IMR-90 (cell line): ENCODE results near the gene MEF2C. TPM values are rescaled to one million over a fixed set of nuclear protein-coding genes. Genes with fewer than 3 reads are reported as not detected.

Experiments used
- ATAC-seq: fragments of 200-7000 bp; cut with Tn5 transposase; 2 replicates; pipeline ENCODE4 v1.9.1; 2020; ENCODE audit warnings: low read depth, mild to moderate bottlenecking, moderate library complexity
- BruUV-seq: library from RNA; stranded (reverse); fragments of 400-500 nt; replicated peaks from 2 replicates; lab custom pipeline; 2021; lab: Mats Ljungman, UMichigan
- CTCF ChIA-PET: fragments of 300-600 bp; formaldehyde crosslinking; extraction: SDS; loops from one replicate; lab custom pipeline; 2021; ENCODE audit warnings: antibody characterized with exemption; lab: Yijun Ruan, JAX
- POLR2A ChIA-PET: fragments of 300-600 bp; sonication (Branson Sonifier 250); formaldehyde crosslinking; loops from one replicate; lab custom pipeline; 2022; ENCODE audit warnings: antibody characterized with exemption; ENCODE audit not compliant: unreplicated experiment; lab: Charles Lee
- DNase-seq: peaks from one replicate; pipeline ENCODE4 v3.0.0; 2013
- H2AFZ ChIP-seq: replicated peaks from 2 replicates; pipeline ENCODE3; 2013; ENCODE audit warnings: low read length, mild to moderate bottlenecking; ENCODE audit not compliant: poor library complexity
- H2AK5ac ChIP-seq: 2 replicates; pipeline ENCODE4 v1.6.1; 2013; ENCODE audit warnings: low read depth, low read length, inconsistent platforms
- H2AK9ac ChIP-seq: replicated peaks from 2 replicates; pipeline ENCODE3; 2013; ENCODE audit warnings: mild to moderate bottlenecking, low read depth, low read length, moderate library complexity; ENCODE audit not compliant: poor library complexity
- H2BK120ac ChIP-seq: 2 replicates; pipeline ENCODE4 v1.6.1; 2013; ENCODE audit warnings: low read depth, low read length, inconsistent platforms
- H2BK15ac ChIP-seq: 3 replicates; pipeline ENCODE4 v1.6.1; 2013; ENCODE audit warnings: low read depth, low read length, inconsistent platforms
- H2BK20ac ChIP-seq: 2 replicates; pipeline ENCODE4 v1.6.1; 2013; ENCODE audit warnings: low read depth, mild to moderate bottlenecking, inconsistent platforms, low read length, moderate library complexity
- H2BK5ac ChIP-seq: 2 replicates; pipeline ENCODE4 v1.6.1; 2013; ENCODE audit warnings: mild to moderate bottlenecking, low read depth, low read length, inconsistent platforms; ENCODE audit not compliant: poor library complexity, severe bottlenecking
- H3K14ac ChIP-seq: replicated peaks from 2 replicates; pipeline ENCODE4 v1.6.1; 2013; ENCODE audit warnings: low read depth, low read length, inconsistent platforms
- H3K18ac ChIP-seq: 2 replicates; pipeline ENCODE4 v1.6.1; 2013; ENCODE audit warnings: low read depth, low read length, control low read depth
- H3K23ac ChIP-seq: 2 replicates; pipeline ENCODE4 v1.6.1; 2013; ENCODE audit warnings: low read depth, low read length, inconsistent platforms
- H3K27ac ChIP-seq: 2 replicates; pipeline ENCODE4 v1.5.1; 2013; ENCODE audit warnings: mild to moderate bottlenecking, control low read depth, low read length; ENCODE audit not compliant: insufficient read depth
- H3K27me3 ChIP-seq: 2 replicates; pipeline ENCODE4 v1.6.1; 2013; ENCODE audit warnings: low read length; ENCODE audit not compliant: control insufficient read depth, insufficient read depth
- H3K36me3 ChIP-seq: 2 replicates; pipeline ENCODE4 v1.6.1; 2013; ENCODE audit warnings: low read length, mixed read lengths; ENCODE audit not compliant: control insufficient read depth, insufficient read depth
- H3K4ac ChIP-seq: 2 replicates; pipeline ENCODE4 v1.6.1; 2013; ENCODE audit warnings: low read depth, low read length, inconsistent platforms
- H3K4me1 ChIP-seq: 2 replicates; pipeline ENCODE4 v1.6.1; 2013; ENCODE audit warnings: low read length, mixed read lengths; ENCODE audit not compliant: control insufficient read depth, insufficient read depth
- H3K4me2 ChIP-seq: 2 replicates; pipeline ENCODE4 v1.6.1; 2013; ENCODE audit warnings: low read depth, mild to moderate bottlenecking, control low read depth, low read length, moderate library complexity
- H3K4me3 ChIP-seq: 2 replicates; pipeline ENCODE4 v1.5.1; 2013; ENCODE audit warnings: low read depth, mild to moderate bottlenecking, control low read depth, low read length, moderate library complexity; ENCODE audit not compliant: insufficient read depth
- H3K56ac ChIP-seq: 2 replicates; pipeline ENCODE4 v1.6.1; 2013; ENCODE audit warnings: low read length, inconsistent platforms; ENCODE audit not compliant: insufficient read depth; ENCODE audit errors: extremely low read depth
- H3K79me1 ChIP-seq, 2 experiments: 2 replicates each; pipeline ENCODE4 v1.6.1; 2013; ENCODE audit warnings: low read length in 2 of 2, inconsistent platforms in 1 of 2, low read depth in 1 of 2
- H3K9ac ChIP-seq: 2 replicates; pipeline ENCODE4 v1.6.1; 2013; ENCODE audit warnings: low read depth, low read length, control low read depth
- H3K9me1 ChIP-seq: 2 replicates; pipeline ENCODE4 v1.6.1; 2013; ENCODE audit warnings: low read length, inconsistent platforms; ENCODE audit not compliant: insufficient read depth
- H3K9me3 ChIP-seq: 2 replicates; pipeline ENCODE4 v1.6.1; 2013; ENCODE audit warnings: low read length; ENCODE audit not compliant: control insufficient read depth, insufficient read depth
- H4K20me1 ChIP-seq: 2 replicates; pipeline ENCODE4 v1.6.1; 2013; ENCODE audit warnings: low read length, inconsistent platforms; ENCODE audit not compliant: insufficient read depth
- H4K5ac ChIP-seq: 2 replicates; pipeline ENCODE4 v1.6.1; 2013; ENCODE audit warnings: mild to moderate bottlenecking, low read depth, low read length, control low read depth
- H4K8ac ChIP-seq, 2 experiments: 2 replicates each; pipeline ENCODE4 v1.6.1; 2013; ENCODE audit warnings: low read depth in 2 of 2, low read length in 2 of 2, control low read depth in 1 of 2, inconsistent platforms in 1 of 2
- H4K91ac ChIP-seq: 2 replicates; pipeline ENCODE4 v1.6.1; 2013; ENCODE audit warnings: low read depth, low read length, inconsistent platforms; ENCODE audit not compliant: insufficient read depth
- CEBPB ChIP-seq: IDR thresholded peaks from 2 replicates; pipeline ENCODE4 v1.6.1; 2012; ENCODE audit warnings: low read depth, low read length, improper control_type of control experiment
- CHD1 ChIP-seq: IDR thresholded peaks from 2 replicates; pipeline ENCODE4 v1.6.1; 2012; ENCODE audit warnings: low read depth, low read length, improper control_type of control experiment
- FOS ChIP-seq: fragments of 150-350 bp; IDR thresholded peaks from 2 replicates; pipeline ENCODE4 v1.6.1; 2016; ENCODE audit warnings: low read depth, low read length
- MAFK ChIP-seq: IDR thresholded peaks from 2 replicates; pipeline ENCODE4 v1.6.1; 2012; ENCODE audit warnings: low read depth, low read length, improper control_type of control experiment
- MAZ ChIP-seq: IDR thresholded peaks from 2 replicates; pipeline ENCODE4 v1.6.1; 2012; ENCODE audit warnings: low read depth, mild to moderate bottlenecking, low read length, improper control_type of control experiment, moderate library complexity, borderline replicate concordance
- MXI1 ChIP-seq: IDR thresholded peaks from 2 replicates; pipeline ENCODE4 v1.6.1; 2012; ENCODE audit warnings: low read depth, mild to moderate bottlenecking, low read length, moderate library complexity, borderline replicate concordance
- NFE2L2 ChIP-seq: fragments of 150-350 bp; IDR thresholded peaks from 2 replicates; pipeline ENCODE4 v1.6.1; 2016; ENCODE audit warnings: low read depth, mild to moderate bottlenecking, low read length
- POLR2A ChIP-seq: IDR thresholded peaks from 2 replicates; pipeline ENCODE4 v1.6.1; 2012; ENCODE audit warnings: mild to moderate bottlenecking, low read depth, low read length
- RAD21 ChIP-seq: IDR thresholded peaks from 2 replicates; pipeline ENCODE4 v1.6.1; 2012; ENCODE audit warnings: low read length, improper control_type of control experiment
- RCOR1 ChIP-seq: IDR thresholded peaks from 2 replicates; pipeline ENCODE4 v1.6.1; 2012; ENCODE audit warnings: mild to moderate bottlenecking, low read length, improper control_type of control experiment; ENCODE audit not compliant: insufficient replicate concordance
- RFX5 ChIP-seq: IDR thresholded peaks from 2 replicates; pipeline ENCODE4 v1.8.0; 2012; ENCODE audit warnings: low read depth, mild to moderate bottlenecking, low read length, moderate library complexity
- SMC3 ChIP-seq: fragments of 150-350 bp; IDR thresholded peaks from 2 replicates; pipeline ENCODE4 v1.6.1; 2016; ENCODE audit warnings: low read depth, mild to moderate bottlenecking, antibody characterized with exemption, low read length, moderate library complexity
- WGBS, 2 experiments: methylation state at CpG; one replicate each; pipeline versions ENCODE4 v1.1.5 to v1.1.7; 2013; ENCODE audit warnings: missing lambda C conversion rate in 2 of 2; ENCODE audit not compliant: insufficient read length in 1 of 2; ENCODE audit errors: extremely low coverage in 2 of 2; 5-methylcytosine and 5-hydroxymethylcytosine counted together
- dilution Hi-C: fragments of 300-500 bp; cut with HindIII; formaldehyde crosslinking; loops from one replicate; pipeline ENCODE4 v1.14.3; 2018; ENCODE audit warnings: low sequenced_read_pairs; ENCODE audit not compliant: unreplicated experiment
- in situ Hi-C: fragments of 300-500 bp; cut with MboI; formaldehyde crosslinking; loops from 3 replicates; pipeline ENCODE4 v1.14.3; 2019; ENCODE audit warnings: low sequenced_read_pairs, inconsistent platforms, mixed read lengths
- intact Hi-C: fragments of 100-400 bp; cut with micrococcal nuclease; formaldehyde crosslinking; loops from 2 replicates; pipeline ENCODE4 v1.10.0; 2022
- polyA plus RNA-seq, 3 experiments: library from polyadenylated mRNA; depleted of rRNA; stranded (reverse); fragments of >200 nt; gene quantifications; 2 replicates each; pipeline ENCODE4 v1.2.3, GENCODE V29; 2012; ENCODE audit warnings: low replicate concordance in 1 of 3
- total RNA-seq: library from RNA; depleted of rRNA; stranded (reverse); fragments of >200 nt; gene quantifications from 2 replicates; pipeline ENCODE4 v1.2.3, GENCODE V29; 2012
- TF ChIP-seq, protein P1 (sequence below): fragments of 150-350 bp; IDR thresholded peaks from 2 replicates; pipeline ENCODE4 v1.6.1; 2017; ENCODE audit warnings: mild to moderate bottlenecking, antibody characterized with exemption, low read length, low read depth
- TF ChIP-seq, protein P2 (sequence below): fragments of 150-350 bp; IDR thresholded peaks from 2 replicates; pipeline ENCODE4 v1.6.1; 2016; ENCODE audit warnings: low read depth, mild to moderate bottlenecking, low read length, moderate library complexity, borderline replicate concordance
- TF ChIP-seq, protein P3 (sequence below): conservative IDR thresholded peaks from 2 replicates; pipeline ENCODE4 v1.5.1; 2012; ENCODE audit warnings: mild to moderate bottlenecking, low read depth, low read length, improper control_type of control experiment

Gene MEF2C
- total and polyA plus RNA-seq, 2 of the 4 experiments (the other 2 are of a cell fraction) = 1.5 to 6.8 TPM

DNA sequence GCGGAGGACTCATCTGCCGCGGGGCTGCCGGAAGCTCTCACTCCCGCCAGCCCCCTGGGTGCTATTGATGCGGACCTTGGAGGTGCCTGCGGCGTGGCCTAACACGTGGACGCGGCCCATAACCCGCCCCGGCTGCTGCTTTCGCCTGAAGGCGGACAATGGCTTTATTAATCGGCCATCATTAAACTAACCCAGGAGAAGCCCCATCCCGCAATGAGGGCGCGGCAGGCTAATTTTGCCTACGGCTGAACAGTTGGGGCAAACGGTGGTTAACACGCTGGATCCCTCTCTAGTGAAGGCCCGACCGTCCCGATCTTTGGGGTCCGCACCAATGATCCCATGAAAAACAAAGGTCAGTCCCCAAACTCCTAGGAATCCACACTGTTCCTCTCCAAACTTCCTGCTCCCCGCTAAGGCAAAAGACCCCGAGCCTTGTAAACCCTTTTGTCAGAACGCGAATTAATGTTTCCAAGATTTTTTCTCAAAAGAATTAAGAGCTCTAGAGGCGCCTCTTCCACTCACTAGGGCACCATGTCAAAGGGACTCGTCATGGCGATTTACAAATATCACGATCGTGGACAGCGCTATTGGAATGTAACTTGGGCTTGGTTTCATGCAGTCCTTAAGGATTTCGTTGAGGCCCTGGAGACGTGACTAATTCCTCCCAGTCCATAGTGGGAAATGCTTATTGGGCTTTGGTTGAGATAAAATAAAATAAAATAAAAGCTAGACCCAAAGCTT lies 193.1 kb downstream of the MEF2C start:
- no peak overlapping the region for H3K27ac ChIP-seq
- H2BK15ac ChIP-seq = no peak overlapping the region
- H3K79me1 ChIP-seq = no peaks in the 10 kb centered on the region
- ChIA-PET POLR2A (no interaction called here), CTCF (interaction anchor here (0.6 to 2.5 kb wide), 5 partner anchors 9 to 909 kb away, joined by 3 to 26 read pairs (median 4); no protein-coding TSS in a partner anchor)
- no peak overlapping the region for H3K18ac ChIP-seq
- no peak overlapping the region for H3K9ac ChIP-seq
- no peak overlapping the region for H3K23ac ChIP-seq
- DNase-seq (no peak), ATAC-seq (no peak; the same call in 1 of the 2 replicates)
- no peak overlapping the region for H2AK9ac ChIP-seq
- no peak overlapping the region for H3K4ac ChIP-seq
- 0 out of 2 replicates have a peak, but pooled peaks cover 3% of the 10 kb centered on the region for H3K9me3 ChIP-seq
- no peak overlapping the region for H4K5ac ChIP-seq
- no peak overlapping the region for H2BK120ac ChIP-seq
- no peak overlapping the region for H3K4me2 ChIP-seq
- H3K14ac ChIP-seq = no peak overlapping the region
- in situ Hi-C loops = loop anchor here (5.0 to 10.0 kb wide), 3 partner anchors 548 to 1265 kb away; no protein-coding TSS in a partner anchor
- H2AFZ ChIP-seq = no peak overlapping the region
- H4K91ac ChIP-seq = no peak overlapping the region
- intact Hi-C loops = loop anchor here (2.0 to 5.0 kb wide), 2 partner anchors 549 to 1268 kb away; no protein-coding TSS in a partner anchor
- no peak overlapping the region for H4K8ac ChIP-seq
- no peak overlapping the region for H2AK5ac ChIP-seq
- WGBS, 2 experiments = 3% methylated on average over 14 of the region's 38 CpGs; no CpG with 5 or more reads in 1 of the 2 experiments
- peaks cover 3% of the 10 kb centered on the region; the same call in 1 of the 2 replicates for H3K4me1 ChIP-seq
- H3K56ac ChIP-seq = no peak overlapping the region
- H4K20me1 ChIP-seq = no peaks in the 10 kb centered on the region
- dilution Hi-C loops = no loop called here
- no peak overlapping the region for H2BK20ac ChIP-seq
- H3K4me3 ChIP-seq = no peak overlapping the region
- no peaks in the 10 kb centered on the region for H3K9me1 ChIP-seq
- no peaks in the 10 kb centered on the region for H3K36me3 ChIP-seq
- H3K27me3 ChIP-seq = peaks cover 96% of the 10 kb centered on the region
- no peak overlapping the region for H2BK5ac ChIP-seq
- BruUV-seq = no TSS peak
- TF ChIP-seq MXI1 (no peak), FOS (no peak), RCOR1 (no peak), NFE2L2 (no peak), MAFK (no peak), RFX5 (no peak), CEBPB (no peak), SMC3 (no peak), RAD21 (no peak), POLR2A (no peak), MAZ (no peak), CHD1 (no peak)
- TF ChIP-seq, protein P1, sequence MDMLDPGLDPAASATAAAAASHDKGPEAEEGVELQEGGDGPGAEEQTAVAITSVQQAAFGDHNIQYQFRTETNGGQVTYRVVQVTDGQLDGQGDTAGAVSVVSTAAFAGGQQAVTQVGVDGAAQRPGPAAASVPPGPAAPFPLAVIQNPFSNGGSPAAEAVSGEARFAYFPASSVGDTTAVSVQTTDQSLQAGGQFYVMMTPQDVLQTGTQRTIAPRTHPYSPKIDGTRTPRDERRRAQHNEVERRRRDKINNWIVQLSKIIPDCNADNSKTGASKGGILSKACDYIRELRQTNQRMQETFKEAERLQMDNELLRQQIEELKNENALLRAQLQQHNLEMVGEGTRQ = no peak
- TF ChIP-seq, protein P2, sequence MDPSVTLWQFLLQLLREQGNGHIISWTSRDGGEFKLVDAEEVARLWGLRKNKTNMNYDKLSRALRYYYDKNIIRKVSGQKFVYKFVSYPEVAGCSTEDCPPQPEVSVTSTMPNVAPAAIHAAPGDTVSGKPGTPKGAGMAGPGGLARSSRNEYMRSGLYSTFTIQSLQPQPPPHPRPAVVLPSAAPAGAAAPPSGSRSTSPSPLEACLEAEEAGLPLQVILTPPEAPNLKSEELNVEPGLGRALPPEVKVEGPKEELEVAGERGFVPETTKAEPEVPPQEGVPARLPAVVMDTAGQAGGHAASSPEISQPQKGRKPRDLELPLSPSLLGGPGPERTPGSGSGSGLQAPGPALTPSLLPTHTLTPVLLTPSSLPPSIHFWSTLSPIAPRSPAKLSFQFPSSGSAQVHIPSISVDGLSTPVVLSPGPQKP = no peak
- TF ChIP-seq, protein P3, sequence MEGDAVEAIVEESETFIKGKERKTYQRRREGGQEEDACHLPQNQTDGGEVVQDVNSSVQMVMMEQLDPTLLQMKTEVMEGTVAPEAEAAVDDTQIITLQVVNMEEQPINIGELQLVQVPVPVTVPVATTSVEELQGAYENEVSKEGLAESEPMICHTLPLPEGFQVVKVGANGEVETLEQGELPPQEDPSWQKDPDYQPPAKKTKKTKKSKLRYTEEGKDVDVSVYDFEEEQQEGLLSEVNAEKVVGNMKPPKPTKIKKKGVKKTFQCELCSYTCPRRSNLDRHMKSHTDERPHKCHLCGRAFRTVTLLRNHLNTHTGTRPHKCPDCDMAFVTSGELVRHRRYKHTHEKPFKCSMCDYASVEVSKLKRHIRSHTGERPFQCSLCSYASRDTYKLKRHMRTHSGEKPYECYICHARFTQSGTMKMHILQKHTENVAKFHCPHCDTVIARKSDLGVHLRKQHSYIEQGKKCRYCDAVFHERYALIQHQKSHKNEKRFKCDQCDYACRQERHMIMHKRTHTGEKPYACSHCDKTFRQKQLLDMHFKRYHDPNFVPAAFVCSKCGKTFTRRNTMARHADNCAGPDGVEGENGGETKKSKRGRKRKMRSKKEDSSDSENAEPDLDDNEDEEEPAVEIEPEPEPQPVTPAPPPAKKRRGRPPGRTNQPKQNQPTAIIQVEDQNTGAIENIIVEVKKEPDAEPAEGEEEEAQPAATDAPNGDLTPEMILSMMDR = no peak
